Fibroblast of skin of right quadriceps (primary cell): ENCODE results near the gene CSNK2A3.
"Not testable (repeated sequence)": the region's sequence is repeated elsewhere in the genome, so short reads cannot be mapped to it uniquely, and the experiment has no call there.

Experiments
- DNase-seq: peaks from one replicate; pipeline ENCODE4 v3.0.0-alpha.2; 2013

The CSNK2A3 gene

GRCh38 chr11:11352878-11353277 is at the start of gene CSNK2A3:
CSNK2A3 (minus strand) TSS chr11:11353250; CDS start chr11:11353119, 131 bp downstream.
- DNase-seq, result not testable (repeated sequence)

DNA sequence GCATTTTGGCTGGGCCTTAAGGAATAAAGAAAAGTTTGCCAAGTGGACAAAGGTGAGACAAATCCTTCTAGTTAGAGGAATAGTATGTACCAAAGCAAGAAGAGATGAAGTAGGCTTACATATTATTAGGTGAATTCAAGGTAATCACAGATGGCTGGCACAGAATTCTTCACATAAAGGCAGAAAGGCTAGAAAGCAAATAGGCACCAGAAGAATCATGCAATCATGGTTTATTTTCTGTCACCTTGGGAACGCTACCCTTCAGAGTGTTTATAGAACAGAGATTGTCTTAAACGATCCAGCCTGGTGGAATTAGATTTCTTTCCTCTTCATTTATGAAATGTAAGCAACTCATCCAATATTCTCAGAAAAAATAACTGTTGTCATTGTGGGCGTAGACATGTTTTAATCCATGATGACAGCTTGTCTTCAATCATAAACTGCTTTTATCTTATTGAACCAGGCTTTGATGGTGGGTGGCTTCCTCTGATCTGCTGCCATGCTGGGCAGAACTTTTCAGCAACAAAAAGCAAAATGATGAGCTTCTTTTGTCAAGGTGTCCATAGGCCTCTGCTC is 49.0 kb upstream of the CSNK2A3 start:
- no peak for DNase-seq

DNA sequence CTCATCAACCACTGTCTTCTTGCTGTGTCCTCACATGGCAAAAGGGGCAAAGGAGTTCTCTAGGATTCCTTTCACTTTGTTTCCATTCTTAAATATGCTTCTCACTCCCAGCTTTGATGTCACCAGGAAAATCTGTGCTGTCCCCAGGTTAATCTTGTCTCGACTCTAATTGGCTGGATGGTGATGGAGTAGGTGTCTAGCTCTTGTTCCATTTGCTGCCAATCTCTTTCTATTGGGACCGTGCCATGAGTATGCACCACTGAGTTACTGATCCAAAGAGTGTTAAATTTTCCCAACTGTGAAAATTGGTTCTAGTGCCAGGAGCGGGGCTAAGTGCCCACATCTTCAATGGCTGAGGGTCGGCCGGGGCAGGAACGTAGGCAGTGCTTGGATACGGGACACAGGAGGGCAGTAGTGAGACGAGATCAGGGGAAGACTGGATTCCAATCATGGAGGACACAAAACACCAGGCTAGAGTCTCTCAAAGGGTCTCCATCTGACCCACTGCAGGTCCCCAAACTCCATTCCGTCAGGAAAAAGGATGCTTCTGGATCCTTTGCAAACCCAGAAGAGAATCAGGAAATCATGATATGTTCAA is 47.7 kb upstream of the CSNK2A3 start:
- no peak for DNase-seq

DNA sequence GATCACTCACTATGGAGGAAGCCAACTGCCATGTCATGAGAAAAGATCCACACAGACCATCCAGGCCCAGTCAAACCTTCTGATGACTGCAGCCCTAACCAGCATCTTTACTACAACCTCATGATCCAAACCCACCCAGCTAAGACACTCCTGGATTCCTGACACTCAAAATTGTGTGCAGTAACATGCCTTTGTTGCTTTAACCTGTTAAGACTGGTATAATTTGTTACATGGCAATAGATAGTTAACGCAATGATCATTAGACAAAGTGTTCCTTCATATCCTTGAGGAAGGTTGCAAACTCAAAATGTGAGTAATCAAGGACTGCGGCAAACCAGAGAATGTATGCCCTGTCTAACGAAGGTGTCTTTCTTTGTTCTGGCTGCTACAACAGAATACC is 47.1 kb upstream of the CSNK2A3 start:
- no peak for DNase-seq

- DNase-seq, result no peak
Observed at GRCh38 chr11:11397781-11398180, 44.7 kb upstream of the CSNK2A3 start.

DNA sequence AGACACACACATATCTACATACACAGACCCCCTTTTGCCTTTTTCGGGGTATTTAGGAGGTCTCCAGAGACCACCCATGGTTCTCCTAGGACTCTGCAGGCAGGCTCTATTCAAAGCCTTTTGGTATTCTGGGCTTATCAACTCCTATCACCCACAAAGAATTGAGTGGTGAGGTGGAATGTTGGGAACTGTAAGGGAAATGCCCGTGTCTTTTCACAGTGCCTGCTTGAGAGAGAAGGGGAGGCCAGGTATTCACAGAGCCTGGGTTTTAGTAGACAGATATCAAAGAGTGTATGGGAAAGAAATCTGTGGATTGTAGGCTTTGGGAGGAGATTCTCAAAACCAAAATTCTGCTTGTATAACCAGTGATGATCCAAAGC is 44.0 kb upstream of the CSNK2A3 start:
- DNase-seq, result no peak

DNA sequence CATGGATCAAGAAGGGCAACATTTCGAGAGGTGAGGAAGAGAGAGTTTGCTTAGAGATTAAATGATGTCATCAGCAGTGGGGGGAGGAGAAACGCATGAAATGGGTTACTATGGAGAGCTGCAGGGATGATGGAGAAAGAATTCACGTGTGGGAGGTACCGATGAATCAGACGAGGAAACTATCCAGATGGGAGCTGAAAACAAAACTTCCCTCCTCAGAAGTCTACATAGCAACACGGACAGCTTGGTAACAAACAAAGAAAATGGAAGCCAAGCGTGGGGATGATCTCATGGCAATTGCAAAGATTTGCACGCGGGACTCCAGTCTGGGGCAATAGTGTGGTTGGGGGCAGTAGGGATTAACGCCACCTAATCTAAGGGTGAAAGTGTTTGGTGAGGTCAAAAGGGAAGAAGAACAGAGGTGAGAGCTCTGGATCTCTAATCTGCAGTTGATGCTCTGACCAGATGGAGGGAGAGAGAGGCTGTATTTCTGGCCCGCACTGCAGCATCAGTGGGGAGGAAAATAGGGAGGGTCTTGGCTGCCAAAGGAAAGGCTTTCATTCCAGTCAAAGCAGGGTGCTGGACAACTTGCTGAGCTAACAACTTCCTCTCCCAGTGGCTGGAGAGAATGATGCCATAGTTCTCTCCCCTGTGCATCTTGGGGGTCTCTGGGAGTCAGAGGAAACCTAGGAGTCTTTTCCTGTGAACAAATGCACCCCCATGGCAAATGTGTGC is 43.4 kb upstream of the CSNK2A3 start:
- DNase-seq, result peak; percentile 87

GRCh38 chr11:11395126-11395525 is 42.1 kb upstream of the CSNK2A3 start:
- no peak for DNase-seq

DNA sequence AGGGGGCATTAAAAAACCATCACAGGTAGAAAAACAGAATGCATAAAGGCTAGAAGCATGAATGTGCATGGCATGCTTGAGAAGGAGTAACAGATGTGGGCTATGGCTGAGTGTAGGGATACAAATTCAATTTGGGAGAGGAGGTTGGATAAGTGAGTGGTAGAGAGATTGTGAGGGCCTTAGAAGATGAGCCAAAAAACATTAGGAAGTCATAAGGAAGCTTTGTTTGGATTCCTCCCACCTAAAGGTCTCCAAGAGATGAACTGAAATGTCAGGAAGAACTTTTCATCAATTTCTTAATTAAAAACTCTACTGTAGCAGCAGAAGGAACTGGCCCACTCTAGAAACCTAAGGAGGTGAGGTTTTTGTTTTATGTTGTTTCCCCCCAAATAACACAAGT is 41.2 kb upstream of the CSNK2A3 start:
- DNase-seq, result no peak

GRCh38 chr11:11391796-11392463 is 38.9 kb upstream of the CSNK2A3 start:
- peak; percentile 61 for DNase-seq

DNA sequence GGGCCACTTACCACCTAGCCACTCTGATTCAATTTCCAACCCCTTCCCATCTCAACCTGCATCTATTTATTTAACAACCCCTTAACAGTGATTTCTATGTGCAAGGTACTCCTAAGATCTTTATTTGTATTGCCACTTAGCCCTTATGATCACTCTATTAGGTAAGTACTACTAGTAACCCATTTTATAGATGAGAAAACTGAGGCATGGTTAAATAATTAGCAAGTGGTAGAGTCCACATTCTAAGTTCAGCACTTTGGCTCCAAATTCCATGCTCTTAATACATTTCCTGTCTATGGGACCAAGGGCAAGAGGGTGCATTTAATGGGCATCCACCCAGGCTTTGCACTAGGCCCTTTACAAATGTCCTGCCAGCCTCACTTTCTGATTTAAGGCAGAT is 38.1 kb upstream of the CSNK2A3 start:
- DNase-seq, result no peak

DNA sequence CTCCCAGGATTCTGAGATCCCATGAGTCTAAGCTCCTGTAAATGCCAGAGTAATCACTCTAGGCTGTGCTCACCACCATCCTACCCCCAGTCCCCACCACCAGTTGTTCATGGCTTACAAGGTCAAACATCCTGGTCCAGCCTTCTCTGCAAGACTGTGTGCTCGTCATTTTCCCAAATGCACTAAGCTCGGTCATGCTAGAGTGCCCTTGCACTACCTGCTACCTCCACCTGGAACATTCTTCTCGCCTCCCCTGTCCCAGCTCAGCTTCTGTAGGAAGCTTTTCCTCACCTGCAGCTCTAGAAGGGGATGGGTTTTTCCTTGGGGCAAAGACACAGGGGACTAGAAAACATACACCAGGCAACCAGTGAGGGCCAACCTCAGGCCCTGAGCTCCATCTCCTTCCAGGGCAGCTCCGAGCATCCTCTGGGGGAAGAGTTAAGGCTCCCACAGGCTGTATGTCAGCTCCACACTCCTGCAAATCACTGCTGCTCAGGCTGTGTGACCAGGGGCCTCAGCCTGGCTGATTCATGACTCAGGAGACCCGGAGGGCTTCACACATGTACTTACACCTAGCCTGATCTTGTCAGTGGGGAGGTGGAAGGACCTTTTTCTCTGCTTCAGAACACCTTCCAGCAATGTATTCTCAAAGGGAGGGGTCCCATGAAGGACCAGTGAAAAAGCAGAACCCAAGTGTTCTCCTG is 37.2 kb upstream of the CSNK2A3 start:
- DNase-seq, result no peak

DNA sequence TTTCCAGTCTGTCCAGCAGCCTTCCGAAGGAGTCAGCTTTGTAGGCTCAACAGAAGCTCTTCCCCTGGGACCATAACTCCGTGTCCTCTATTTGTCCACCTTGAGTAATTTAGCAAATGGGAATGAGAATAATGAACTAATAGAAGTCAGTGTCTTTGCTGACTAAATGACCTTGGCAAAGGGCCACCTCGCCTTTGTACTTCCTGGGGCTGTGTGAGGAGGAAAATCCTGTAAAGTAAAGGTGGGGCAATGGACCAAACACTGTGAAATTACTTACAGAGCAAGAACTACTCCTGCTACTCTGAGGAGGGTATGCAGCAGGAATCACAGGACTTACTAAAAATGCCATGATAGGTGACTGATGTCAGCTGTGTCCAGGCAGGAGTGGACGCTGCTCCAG is 36.2 kb upstream of the CSNK2A3 start:
- no peak for DNase-seq

DNA sequence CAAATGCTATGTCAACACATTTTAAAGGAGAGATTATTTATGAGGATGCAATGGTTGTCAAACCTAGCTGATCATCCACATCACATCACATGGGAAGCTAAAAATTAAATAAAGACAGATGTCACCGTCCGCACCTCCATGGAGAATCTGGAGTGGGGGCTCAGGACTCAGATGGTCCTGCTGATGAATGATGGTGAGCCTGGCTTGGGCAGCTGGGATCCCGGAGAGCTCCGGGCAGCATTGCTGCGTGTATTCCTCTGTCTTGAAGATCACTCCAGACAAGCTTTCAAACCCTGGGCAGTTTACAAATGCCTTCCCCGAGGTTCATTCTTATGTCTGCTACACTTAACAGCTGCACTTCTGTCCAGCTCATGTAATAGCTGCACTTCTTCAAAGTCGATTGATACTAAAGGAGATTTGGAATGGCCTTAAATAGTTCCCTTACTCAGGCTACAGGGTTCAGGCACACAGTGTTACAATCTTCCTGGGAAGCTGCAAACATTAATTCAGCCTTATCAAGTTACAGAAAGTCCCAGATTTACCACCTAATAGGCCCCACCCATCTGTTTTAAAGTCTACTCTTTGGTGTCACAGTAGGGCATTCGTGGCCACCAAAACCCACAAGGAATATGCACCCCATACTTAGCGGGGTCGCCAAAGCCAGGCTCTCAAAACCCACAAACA is 34.7 kb upstream of the CSNK2A3 start:
- DNase-seq, result no peak

GRCh38 chr11:11387207-11387606 is 34.2 kb upstream of the CSNK2A3 start:
- no peak for DNase-seq

- DNase-seq, result no peak
Observed at GRCh38 chr11:11384829-11385228, 31.8 kb upstream of the CSNK2A3 start.

- DNase-seq, result no peak
Observed at GRCh38 chr11:11383995-11384394, 30.9 kb upstream of the CSNK2A3 start.

DNA sequence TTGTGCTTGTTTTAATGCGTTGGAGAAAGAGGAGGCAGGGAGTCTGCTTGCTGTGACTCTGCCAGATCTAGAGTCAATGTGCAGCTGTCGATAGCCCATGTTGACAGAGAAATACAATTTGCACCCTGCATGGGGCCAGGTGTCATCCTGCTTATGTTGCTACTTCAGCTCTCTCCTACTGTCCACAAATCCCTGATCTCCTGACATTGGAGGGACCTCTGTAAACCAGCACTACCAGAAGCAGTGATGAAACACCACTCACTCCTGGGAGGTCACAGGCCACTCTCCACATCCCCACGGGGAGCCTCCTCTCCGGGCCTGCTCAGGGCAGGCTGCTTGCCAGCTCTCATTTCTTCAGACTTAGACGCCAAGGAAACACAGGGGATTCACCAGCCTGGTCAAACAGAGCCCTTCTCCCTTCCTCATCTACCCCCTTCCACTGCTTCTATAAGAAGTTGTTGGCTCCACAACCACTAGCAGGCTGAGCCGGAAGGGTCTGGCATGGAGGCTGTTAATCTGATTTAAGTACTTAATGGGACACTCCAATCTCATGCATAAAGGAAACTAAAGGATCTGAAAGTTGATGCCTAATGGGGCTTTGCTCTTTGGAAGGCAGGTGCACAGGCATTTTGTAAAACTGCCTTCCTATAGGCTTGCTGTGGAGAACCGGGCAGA is 29.9 kb upstream of the CSNK2A3 start:
- DNase-seq, result no peak

DNA sequence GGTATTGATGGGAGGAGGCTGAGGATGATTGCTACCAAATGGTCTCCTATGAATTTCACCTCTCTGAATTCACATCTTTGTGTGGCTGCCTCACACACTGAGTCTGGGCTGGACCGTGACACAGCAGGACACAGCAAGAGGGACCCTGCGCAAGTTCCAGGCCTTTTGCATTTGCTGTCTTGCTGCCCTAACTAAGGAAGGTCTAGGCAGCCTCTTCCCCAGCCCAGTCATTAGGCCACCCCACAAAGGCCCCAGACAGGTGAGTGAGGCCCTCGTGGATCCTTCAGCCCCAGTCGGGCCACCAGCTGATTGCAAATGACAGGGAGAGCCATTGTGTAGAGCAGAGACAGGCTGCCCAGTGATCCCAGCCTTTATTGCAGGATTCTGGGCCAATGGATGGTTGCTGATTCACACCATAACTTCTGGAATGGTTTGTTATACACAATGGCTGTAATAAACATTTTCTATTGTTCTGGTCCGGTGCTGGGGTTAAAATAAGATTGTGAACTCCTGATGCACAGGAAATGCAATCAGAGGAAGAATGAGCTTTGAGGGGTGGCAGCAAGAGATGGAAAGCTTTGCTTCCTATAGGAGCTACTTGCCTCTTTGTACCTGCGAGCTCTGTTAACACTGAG is 28.5 kb upstream of the CSNK2A3 start:
- no peak for DNase-seq

- no peak for DNase-seq
Observed at GRCh38 chr11:11380883-11381282, 27.8 kb upstream of the CSNK2A3 start.

DNA sequence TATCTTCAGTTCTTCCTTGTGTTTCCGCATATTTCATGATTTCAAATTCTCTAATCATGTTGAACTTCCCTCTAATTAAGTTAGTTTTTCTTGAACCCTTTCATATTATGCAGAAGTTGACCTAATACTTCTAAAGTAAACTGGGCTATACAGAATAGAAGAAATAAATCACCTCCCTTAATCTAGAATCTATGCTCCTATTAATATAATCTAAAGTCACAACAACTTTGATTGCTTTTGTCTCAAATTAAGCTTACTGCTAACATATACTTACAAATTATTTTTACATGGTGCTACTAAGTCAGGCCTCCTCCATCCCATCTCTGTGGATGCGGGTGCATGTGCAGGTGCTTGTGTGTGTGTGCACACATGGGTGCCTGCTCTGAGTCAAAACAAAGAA is 27.3 kb upstream of the CSNK2A3 start:
- DNase-seq, result no peak

- no peak for DNase-seq
Observed at GRCh38 chr11:11379661-11380060, 26.6 kb upstream of the CSNK2A3 start.
